Breast epithelium (tissue), 3 donors: Measurements from ENCODE around the gene CARM1.

Experiments used
- CTCF ChIP-seq, 3 donors: fragments of 450-650 bp; IDR thresholded peaks; one replicate each; pipeline ENCODE4 v1.5.1; 2016 to 2017; ENCODE audit warnings: antibody characterized with exemption in 3 of 3, mild to moderate bottlenecking in 3 of 3, moderate library complexity in 3 of 3
- POLR2A ChIP-seq: fragments of 450-650 bp; IDR thresholded peaks from one replicate; pipeline ENCODE4 v1.6.1; 2016; ENCODE audit warnings: antibody characterized with exemption, mild to moderate bottlenecking, moderate library complexity
- POLR2AphosphoS5 ChIP-seq, 3 donors: sonication (generic); formaldehyde crosslinking; IDR thresholded peaks; one replicate each; pipeline ENCODE4 v1.6.1; 2017; ENCODE audit warnings: antibody characterized with exemption in 3 of 3

DNA sequence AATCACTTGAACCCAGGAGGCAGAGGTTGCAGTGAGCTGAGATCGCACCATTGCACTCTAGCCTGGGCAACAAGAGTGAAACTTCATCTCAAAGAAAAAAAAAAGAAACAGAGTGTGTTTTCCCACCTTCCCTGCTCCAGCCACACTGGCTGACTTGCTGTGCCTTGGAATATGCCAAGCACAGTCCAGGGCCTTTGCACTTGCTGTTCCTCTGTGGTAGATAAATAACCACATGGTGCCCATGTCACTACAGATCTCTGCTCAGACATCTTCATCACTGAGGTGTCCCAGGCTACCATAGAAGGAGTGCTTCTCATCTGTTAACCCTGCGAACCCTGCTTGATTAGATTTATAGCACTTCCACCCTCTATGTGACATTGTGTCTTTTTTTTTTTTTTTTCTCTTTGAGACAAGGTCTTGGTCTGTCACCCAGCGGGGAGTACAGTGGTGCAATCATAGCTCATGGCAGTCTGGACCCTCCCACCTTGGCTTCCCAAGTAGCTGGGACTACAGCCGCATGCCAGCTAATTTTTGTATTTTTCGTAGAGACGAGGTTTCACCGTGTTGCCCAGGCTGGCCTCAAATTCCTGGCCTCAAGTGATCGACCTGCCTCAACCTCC, 99.9 kb downstream of the CARM1 start:
- no peak for TF ChIP-seq CTCF (IDR thresholded peaks at IDR 0.05)
- no peak for TF ChIP-seq POLR2A
- TF ChIP-seq POLR2AphosphoS5 (IDR thresholded peaks at IDR 0.05): no peak
